Activated CD4-positive, alpha-beta T cell treated with anti-CD3 and anti-CD28 coated beads, Interleukin-2, amount 50 U/mL, for 16 hours (primary cell): ENCODE measurements around the gene TRDN.
"Not testable (repeated sequence)": the region's sequence is repeated elsewhere in the genome, so short reads cannot be mapped to it uniquely, and the experiment has no call there.

Experiments
- DNase-seq: peaks from one replicate; pipeline ENCODE4 v3.0.0-alpha.2; 2020

TRDN gene

GRCh38 chr6:123233336-123233735 lies 403.4 kb downstream of the TRDN start:
- no peak for DNase-seq

- not testable (repeated sequence) for DNase-seq
These were observed 409.0 kb downstream of the TRDN start for GRCh38 chr6:123227789-123228188.

DNA sequence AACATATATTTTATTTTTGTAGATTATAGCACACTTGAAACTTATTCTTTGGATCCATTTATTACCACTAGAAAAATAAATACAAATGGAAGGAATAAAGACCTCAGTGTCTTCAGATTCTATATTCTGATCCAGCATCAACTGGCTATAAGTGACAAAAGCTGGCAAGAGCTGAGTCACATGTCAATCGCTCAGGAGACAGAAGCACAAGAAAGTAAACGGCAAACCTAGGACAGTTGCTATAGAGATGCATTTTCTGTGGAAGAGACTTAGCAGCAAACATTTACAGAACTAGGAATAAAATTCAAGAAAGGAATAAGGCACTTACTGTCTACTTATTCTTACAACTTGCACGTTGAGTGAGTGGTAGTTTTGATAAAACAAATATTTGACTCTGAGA lies 410.4 kb downstream of the TRDN start:
- no peak for DNase-seq

DNA sequence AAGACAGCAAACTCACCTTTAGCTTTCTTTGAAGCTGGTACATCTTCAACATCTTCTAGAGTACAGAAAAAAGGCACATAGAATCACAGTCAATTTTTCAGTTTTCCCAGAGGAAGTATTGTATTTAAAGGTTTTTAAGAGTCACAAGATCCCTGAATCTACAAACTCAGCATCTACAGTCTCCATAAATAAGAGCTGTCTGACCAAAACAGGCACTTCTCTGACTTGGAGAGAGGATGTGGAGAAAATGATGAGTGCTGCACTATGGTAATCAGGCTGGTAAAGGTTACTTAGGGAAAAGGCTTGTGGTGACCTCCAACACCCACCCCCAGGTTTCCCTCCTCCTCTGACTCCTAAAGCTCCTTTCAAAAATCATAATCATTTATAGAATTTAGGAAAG lies 412.7 kb downstream of the TRDN start:
- no peak for DNase-seq

GRCh38 chr6:123223461-123223860 lies 413.3 kb downstream of the TRDN start:
- no peak for DNase-seq

DNA sequence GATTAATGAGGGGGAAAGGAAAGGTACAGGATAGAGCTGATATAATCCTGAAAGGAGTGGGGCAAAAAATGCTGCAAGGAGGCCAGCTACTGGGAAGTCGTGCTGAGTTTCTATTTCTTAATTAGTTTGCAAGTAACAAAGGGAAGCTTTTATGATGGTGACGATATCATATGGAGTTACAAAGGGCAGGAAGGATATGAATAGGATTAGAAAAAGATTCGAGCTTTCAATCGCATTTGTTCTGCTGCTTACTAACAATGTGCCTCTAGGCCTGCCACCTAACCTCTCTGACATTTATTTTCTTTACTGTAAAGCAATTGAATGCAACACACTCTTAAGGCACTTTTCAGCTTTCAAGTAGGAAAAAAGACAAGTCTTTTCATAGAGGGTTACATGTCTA lies 421.5 kb downstream of the TRDN start:
- no peak for DNase-seq

- DNase-seq = no peak
These were observed 422.3 kb downstream of the TRDN start for GRCh38 chr6:123214433-123214832.

DNA sequence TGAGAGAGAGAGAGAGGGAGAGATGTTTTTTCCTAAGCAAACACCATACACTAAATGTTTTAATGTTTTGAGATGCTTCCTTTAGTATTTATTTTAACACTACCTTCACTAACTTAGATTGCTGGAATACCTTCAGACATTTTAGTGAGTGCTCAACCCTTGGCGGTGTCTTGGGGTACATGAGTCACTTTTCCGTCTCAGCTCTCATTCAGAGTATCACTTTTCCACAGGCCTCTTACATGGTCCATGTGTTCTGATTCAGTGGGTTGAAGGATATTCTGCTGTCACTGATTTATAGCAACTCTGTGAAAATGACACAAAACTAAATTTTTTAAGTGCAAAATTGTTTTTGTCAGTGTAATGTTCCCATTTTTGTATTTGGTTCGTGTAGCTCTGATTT lies 422.8 kb downstream of the TRDN start:
- DNase-seq = no peak

DNA sequence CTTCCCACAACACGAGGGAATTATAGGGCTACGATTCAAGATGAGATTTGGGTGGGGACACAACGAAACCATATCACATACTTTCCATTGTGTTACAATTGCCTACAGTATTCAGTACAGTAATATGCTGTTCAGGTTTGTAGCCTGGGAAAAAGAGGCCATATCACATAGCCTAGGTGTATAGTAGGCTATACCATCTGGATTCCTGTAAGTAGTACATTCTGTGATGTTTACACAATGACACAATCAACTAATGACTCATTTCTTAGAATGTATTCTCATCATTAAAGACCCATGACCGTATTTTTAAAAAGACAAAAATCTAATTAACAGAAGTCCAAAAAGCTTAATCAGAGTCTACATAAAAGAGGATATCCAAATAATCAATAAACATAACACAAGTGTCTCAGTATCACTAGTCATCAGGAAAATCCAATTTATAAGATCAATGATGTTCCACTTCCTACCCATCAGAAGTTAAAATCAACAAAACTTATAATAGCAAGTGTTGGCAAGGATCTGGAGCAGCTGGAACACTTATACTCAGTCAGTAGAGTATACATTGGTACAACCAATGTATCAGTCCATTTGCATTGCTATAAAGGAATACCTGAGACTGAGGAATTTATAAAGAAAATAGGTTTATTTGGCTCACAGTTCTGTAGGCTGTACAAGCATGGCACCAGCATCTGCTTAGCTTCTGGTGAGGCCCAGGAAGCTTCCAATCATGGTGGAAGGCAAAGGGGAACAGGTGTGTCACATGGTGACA lies 424.8 kb downstream of the TRDN start:
- DNase-seq = no peak

DNA sequence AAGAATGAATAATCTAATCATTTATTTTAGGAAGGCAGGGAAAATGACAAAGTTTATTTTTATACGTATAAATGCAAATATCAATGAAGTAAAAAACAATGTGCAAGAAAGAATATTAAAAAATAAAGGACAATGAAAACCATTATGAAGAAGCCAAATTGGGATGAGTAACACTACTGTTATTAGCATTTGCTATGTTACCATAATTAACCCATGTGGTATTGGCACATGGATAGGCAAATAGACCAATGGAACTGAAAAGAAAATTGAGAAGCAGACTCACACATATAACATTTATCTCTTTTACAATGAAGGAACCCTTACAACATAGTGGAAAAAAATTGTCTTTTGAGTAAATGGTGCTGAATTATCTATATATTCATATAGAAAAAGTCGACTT lies 426.1 kb downstream of the TRDN start:
- no peak for DNase-seq

- DNase-seq = no peak
These were observed 428.7 kb downstream of the TRDN start for GRCh38 chr6:123207967-123208510.

GRCh38 chr6:123203928-123204327 lies 432.8 kb downstream of the TRDN start:
- no peak for DNase-seq

- no peak for DNase-seq
These were observed 434.8 kb downstream of the TRDN start for GRCh38 chr6:123201869-123202372.

- no peak for DNase-seq
These were observed 443.5 kb downstream of the TRDN start for GRCh38 chr6:123193298-123193697.

DNA sequence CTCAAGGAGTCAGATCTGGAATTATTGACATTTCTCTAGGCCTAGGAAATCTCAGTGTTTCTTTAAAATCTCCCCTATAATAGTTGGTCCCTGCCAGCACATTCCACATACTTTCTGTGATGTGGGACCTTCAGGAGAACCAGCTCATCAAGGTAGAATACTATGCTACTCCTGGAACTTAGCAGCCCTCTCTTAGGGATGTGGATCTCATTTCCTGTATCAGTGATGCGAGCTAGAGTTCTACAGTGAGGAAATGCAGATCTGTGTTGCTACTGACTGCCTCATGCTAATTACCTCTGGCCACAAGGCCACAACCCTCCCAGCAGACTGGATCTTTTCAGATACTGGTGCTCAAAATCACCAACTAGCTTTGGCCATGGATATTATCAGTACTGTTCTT lies 446.9 kb downstream of the TRDN start:
- DNase-seq = no peak

DNA sequence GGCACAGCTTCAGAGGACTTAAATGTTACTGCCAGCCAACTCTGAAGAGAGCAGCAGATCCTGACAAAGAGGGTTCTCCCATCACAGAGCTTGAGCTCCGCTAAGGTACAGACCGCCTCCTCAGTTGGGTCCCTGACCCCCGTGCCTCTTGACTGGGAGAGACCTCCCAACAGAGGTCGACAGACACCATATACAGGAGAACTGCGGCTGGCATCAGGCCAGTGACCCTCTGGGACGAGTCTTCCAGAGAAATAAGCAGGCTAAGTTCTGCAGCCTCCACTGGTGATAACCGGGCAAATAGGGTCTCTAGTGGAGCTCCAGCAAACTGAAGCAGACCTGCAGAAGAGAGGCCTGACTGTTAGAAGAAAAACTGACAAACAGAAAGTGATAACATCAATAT lies 453.8 kb downstream of the TRDN start:
- no peak for DNase-seq

DNA sequence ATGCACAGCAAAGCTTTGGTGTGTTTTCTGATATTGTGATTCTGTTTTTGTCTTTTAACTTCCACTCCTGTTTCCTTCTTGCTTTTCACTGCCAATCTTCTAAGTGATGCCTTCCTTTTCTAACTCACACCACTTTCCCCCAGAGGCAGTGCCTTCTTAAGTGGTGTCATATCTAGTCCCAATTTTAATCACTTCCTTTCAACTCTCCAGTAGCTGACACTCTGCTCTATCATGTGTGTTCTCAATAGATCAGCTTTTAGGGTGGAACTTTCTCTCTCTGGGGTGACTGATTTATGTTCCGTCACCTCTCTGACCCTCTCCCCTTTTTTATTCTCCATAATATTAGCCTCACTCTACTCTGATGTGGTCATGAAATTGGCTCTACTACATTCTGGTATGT lies 460.0 kb downstream of the TRDN start:
- peak; percentile 5 for DNase-seq

DNA sequence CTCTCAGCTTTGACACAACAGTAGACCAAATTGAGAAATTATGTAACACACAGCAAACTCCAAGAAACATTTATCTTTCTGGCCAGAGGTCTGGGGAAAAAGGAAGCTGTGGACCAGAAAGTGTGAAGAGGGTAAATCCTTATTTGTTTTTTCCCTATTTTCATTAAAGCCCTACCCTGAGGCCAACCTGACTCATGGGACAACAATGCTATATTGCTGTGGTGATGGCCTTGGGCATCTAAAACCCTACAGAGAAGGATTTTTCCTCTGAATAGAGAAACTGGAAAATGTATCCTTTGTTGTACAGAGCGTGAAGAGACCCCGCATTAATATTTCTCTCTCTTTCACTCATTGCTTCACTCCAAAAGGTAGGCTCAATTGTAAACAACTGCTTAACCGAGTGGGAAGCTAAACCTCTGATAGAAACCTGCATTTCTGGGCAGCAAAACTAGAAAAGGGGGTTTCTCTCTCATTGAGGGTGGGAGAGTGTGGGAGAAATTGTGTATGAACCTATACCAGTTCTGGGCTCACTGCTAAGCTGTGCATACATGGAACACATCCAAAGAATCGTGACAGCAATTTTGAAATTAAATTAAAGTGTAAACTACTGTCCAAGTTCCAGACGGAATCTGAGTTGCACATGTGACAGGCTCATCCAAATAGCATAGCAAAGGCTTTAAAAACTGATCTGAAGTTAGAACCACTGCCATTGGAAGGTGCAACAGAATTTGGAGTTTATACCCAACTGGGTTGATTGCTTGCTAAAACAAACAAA lies 465.2 kb downstream of the TRDN start:
- no peak for DNase-seq

GRCh38 chr6:123169774-123170095 lies 467.0 kb downstream of the TRDN start:
- no peak for DNase-seq

GRCh38 chr6:123168892-123169773 lies 467.6 kb downstream of the TRDN start:
- DNase-seq = no peak

- no peak for DNase-seq
These were observed 468.3 kb downstream of the TRDN start for GRCh38 chr6:123168466-123168865.
